Type B pancreatic cell (in vitro differentiated cells): ENCODE measurements around the gene ADARB2. TPM values are rescaled to one million over a fixed set of nuclear protein-coding genes. Genes with fewer than 3 reads are reported as not detected.

Experiments
- DNase-seq: peaks from one replicate; pipeline ENCODE4 v3.0.0; 2021; ENCODE audit warnings: mixed read lengths; ENCODE audit not compliant: unreplicated experiment; ENCODE audit errors: extremely low spot score
- H3K27ac Mint-ChIP-seq: 2 replicates; pipeline ENCODE4 v1.8.0; 2021; ENCODE audit warnings: mild to moderate bottlenecking, mixed read lengths
- H3K27me3 Mint-ChIP-seq: 2 replicates; pipeline ENCODE4 v1.8.0; 2021; ENCODE audit warnings: mixed read lengths
- H3K36me3 Mint-ChIP-seq: 2 replicates; pipeline ENCODE4 v1.8.0; 2021; ENCODE audit warnings: mixed read lengths
- H3K4me1 Mint-ChIP-seq: one replicate; pipeline ENCODE4 v1.8.0; 2021; ENCODE audit warnings: mixed read lengths; ENCODE audit not compliant: unreplicated experiment
- H3K4me3 Mint-ChIP-seq: 2 replicates; pipeline ENCODE4 v1.8.0; 2021; ENCODE audit warnings: mild to moderate bottlenecking, mixed read lengths
- H3K9me3 Mint-ChIP-seq: 2 replicates; pipeline ENCODE4 v1.8.0; 2021; ENCODE audit warnings: mixed read lengths
- total RNA-seq: library from RNA; stranded (reverse); gene quantifications from 2 replicates; pipeline ENCODE4 v1.2.1, GENCODE V29; 2021; ENCODE audit warnings: low replicate concordance
- TF ChIP-seq, protein P1 (sequence below): fragments of 200-600 bp; sonication (generic); conservative IDR thresholded peaks from 2 replicates; pipeline ENCODE4 v1.5.0; 2021; ENCODE audit warnings: antibody characterized with exemption, mild to moderate bottlenecking

The ADARB2 gene
- total RNA-seq, 1 donor from 2014 or later: 4.9 TPM

GRCh38 chr10:1731592-1731991 lies 5.7 kb downstream of the ADARB2 start:
- Mint-ChIP-seq H3K4me3 (no peak overlapping the region), H3K27me3 (peaks cover 80% of the 10 kb centered on the region), H3K36me3 (no peaks in the 10 kb centered on the region), H3K9me3 (no peaks in the 10 kb centered on the region), H3K27ac (no peak overlapping the region), H3K4me1 (peaks cover 10% of the 10 kb centered on the region)
- TF ChIP-seq, protein P1, sequence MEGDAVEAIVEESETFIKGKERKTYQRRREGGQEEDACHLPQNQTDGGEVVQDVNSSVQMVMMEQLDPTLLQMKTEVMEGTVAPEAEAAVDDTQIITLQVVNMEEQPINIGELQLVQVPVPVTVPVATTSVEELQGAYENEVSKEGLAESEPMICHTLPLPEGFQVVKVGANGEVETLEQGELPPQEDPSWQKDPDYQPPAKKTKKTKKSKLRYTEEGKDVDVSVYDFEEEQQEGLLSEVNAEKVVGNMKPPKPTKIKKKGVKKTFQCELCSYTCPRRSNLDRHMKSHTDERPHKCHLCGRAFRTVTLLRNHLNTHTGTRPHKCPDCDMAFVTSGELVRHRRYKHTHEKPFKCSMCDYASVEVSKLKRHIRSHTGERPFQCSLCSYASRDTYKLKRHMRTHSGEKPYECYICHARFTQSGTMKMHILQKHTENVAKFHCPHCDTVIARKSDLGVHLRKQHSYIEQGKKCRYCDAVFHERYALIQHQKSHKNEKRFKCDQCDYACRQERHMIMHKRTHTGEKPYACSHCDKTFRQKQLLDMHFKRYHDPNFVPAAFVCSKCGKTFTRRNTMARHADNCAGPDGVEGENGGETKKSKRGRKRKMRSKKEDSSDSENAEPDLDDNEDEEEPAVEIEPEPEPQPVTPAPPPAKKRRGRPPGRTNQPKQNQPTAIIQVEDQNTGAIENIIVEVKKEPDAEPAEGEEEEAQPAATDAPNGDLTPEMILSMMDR: no peak
- DNase-seq: no peak

- Mint-ChIP-seq H3K36me3 (no peaks in the 10 kb centered on the region), H3K27ac (no peak overlapping the region), H3K27me3 (peaks cover 73% of the 10 kb centered on the region), H3K4me3 (no peak overlapping the region), H3K4me1 (no peaks in the 10 kb centered on the region), H3K9me3 (no peaks in the 10 kb centered on the region)
- no peak for DNase-seq
- TF ChIP-seq, protein P1: no peak
These were observed 7.6 kb downstream of the ADARB2 start for GRCh38 chr10:1729751-1730150.

DNA sequence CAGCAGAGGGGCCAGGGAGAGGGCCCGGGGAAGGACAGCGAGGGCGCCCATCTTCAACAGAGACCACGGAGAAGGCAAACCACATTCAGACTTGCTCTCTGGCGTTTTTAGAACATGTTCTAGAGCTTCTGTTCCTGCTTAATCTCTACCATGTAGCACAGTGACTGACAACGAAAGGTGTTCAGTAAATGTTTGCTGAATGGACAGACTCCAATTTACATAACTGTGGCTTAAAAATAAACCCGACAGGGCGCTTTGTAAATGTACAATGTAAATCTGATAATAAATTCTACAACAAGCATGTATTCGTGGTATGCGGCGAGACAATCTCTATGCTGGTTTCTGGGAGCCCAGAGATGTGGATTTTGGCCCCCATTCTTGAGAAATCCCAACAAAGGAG lies 10.5 kb downstream of the ADARB2 start:
- Mint-ChIP-seq H3K36me3 (no peaks in the 10 kb centered on the region), H3K4me3 (no peak overlapping the region), H3K9me3 (no peaks in the 10 kb centered on the region), H3K4me1 (no peaks in the 10 kb centered on the region), H3K27ac (no peak overlapping the region), H3K27me3 (peaks cover 52% of the 10 kb centered on the region)
- TF ChIP-seq, protein P1: no peak
- DNase-seq: no peak

GRCh38 chr10:1724921-1725488 lies 12.3 kb downstream of the ADARB2 start:
- H3K27ac Mint-ChIP-seq: peak overlapping the region; percentile 16
- H3K27me3 Mint-ChIP-seq: peaks cover 37% of the 10 kb centered on the region
- H3K4me3 Mint-ChIP-seq: peak overlapping the region; percentile 20
- no peaks in the 10 kb centered on the region for H3K9me3 Mint-ChIP-seq
- TF ChIP-seq, protein P1: no peak
- no peak for DNase-seq
- no peaks in the 10 kb centered on the region for H3K4me1 Mint-ChIP-seq
- H3K36me3 Mint-ChIP-seq: no peaks in the 10 kb centered on the region

DNA sequence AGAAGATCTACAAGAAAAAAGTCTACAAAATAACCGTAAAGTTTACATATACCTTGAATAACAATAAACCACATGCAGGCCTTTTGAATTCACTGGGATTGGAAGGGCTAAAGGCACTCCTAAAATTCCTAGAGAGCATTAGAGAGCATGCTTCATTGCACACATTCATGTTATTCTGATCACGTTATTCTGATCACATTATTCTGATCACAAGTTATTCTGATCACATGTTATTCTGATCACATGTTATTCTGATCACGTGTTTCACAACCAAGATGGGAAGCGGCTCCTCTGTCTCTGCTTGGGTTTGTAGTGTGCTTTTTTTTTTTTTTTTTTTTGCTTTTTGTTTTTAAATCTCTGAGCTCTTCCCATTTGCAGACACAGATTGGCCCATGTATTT lies 20.5 kb downstream of the ADARB2 start:
- H3K36me3 Mint-ChIP-seq: peaks cover 3% of the 10 kb centered on the region
- TF ChIP-seq, protein P1: no peak
- DNase-seq: no peak
- no peak overlapping the region for H3K27ac Mint-ChIP-seq
- peaks cover 14% of the 10 kb centered on the region for H3K27me3 Mint-ChIP-seq
- H3K4me1 Mint-ChIP-seq: peaks cover 9% of the 10 kb centered on the region
- H3K9me3 Mint-ChIP-seq: peaks cover 5% of the 10 kb centered on the region
- no peak overlapping the region for H3K4me3 Mint-ChIP-seq

DNA sequence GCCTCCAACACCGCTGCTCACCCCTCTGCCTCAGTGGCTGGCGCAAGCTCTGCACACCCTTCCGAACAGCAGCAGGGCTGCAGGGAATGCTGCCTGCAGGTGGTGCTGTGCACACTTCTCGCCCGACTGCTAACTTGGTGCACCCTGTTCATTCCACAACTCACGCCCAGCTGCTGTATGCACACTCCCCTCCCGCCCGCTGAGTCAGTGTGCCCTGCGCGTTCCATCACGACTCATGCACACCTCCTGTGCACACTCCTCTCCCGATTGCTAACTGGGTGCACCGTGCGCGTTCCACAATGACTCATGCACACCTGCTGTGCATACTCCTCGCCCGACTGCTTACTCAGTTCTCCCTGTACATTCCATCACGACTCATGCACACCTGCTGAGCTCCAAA lies 21.5 kb downstream of the ADARB2 start:
- H3K4me3 Mint-ChIP-seq: peak overlapping the region; percentile 37
- peaks cover 14% of the 10 kb centered on the region for H3K27me3 Mint-ChIP-seq
- peaks cover 3% of the 10 kb centered on the region for H3K36me3 Mint-ChIP-seq
- peaks cover 5% of the 10 kb centered on the region for H3K9me3 Mint-ChIP-seq
- TF ChIP-seq, protein P1: peak; percentile 74
- DNase-seq: no peak
- H3K27ac Mint-ChIP-seq: peak overlapping the region; percentile 51
- H3K4me1 Mint-ChIP-seq: peaks cover 9% of the 10 kb centered on the region
